Stimulated activated CD4-positive, alpha-beta T cell treated with anti-CD3 and anti-CD28 coated beads, Interleukin-15, amount 100 ng/mL, for 24 hours (primary cell): ENCODE data around the gene CEP57L1.
A peak's percentile ranks its signal among the peaks of the same experiment; 100 is the strongest.
"Not testable (repeated sequence)": the region's sequence is repeated elsewhere in the genome, so short reads cannot be mapped to it uniquely, and the experiment has no call there.

ENCODE experiments used
- DNase-seq: peaks from one replicate; pipeline ENCODE4 v3.0.0-alpha.2; 2020

CEP57L1 gene

GRCh38 chr6:109179507-109179906, 84.2 kb downstream of the CEP57L1 start:
- DNase-seq: no peak

DNA sequence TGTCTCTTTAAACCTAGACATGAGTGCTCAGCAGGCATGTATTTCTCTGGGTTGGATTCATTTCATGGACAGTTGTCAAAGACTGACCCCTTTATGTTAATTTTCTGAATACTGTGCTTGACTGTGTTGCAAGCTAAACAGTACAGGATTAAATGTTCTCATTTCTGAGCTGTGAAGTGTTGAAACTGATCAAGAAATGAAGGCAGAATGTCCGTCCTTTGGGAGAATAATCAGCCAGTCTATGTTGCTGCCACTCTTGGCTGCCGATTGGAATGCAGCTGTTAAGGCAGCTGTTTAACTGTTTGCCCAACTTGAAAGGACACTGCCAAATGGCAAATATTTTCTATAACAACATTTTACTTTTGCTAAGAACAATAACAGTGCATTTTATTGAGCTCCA, 87.3 kb downstream of the CEP57L1 start:
- no peak for DNase-seq

- no peak for DNase-seq
Measured at GRCh38 chr6:109183109-109183650, 87.9 kb downstream of the CEP57L1 start.

DNA sequence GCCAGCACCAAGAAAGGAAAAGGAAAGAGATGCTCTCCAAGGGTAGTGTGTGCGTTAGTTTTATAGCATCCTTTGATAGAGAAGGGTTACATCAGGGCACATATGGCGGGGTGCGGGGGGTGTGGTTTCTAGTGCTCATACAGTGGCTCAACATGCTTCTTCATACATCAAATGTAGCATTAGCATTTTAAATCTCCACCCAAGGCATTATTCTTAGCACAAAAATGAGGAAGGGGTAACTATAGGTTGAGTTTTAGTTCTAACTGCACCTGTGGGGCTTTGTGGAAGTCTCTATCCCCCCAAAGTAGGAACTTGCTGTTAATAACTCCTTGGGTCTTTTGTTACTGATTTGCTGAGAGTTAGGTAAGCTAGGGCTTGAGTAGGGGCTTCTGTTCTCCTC, 89.3 kb downstream of the CEP57L1 start:
- DNase-seq: no peak

DNA sequence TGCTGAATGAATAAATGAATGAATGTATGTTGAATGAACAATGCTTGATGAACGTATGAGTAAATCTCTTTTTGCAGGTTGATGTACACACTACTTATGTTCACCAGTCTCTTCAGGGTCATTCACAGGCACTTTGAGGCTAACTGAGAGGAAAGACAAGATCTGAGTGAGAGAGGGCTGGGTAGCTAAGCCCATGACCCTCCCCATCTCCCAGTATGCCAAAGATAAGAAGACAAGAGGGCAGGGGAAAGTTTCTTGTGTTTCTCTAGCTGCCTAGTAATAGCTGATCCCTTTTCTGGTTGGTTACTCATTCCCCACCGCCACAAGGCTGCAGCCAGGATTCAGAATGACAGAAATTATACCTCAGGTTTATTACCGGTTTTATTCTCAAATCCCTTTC, 90.7 kb downstream of the CEP57L1 start:
- no peak for DNase-seq

- peak; percentile 66 for DNase-seq
Measured at GRCh38 chr6:109187399-109188114, 92.2 kb downstream of the CEP57L1 start.

DNA sequence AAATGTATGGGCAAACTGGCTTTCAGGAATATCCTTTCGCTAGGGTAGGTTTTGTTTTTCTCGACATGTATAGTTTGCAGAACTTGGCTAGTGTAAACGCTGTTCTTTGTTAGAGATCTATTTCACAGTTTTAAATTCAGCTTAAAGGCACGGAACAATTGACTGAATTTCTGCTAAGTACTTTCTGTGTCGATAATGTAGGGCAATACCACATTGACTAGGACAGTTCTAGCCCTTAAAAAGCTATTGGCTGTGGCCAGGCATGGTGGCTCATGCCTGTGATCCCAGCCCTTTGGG, 92.8 kb downstream of the CEP57L1 start:
- no peak for DNase-seq

DNA sequence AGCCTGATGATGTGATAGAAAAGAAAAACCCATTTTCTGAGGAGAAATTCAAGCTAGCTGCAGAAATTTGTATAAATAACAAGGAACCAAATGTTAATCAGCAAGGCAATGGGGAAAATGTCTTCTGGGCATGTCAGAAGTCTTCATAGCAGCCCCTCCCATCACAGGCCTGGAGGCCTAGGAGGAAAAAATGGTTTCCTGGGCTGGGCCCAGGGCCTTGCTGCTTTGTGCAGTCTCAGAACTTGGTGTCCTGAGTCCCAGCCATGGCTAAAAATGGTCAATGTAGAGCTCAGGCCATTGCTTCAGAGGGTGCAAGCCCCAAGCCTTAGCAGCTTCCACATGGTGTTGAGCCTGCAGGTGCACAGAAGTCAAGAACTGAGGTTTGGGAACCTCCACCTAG, 96.1 kb downstream of the CEP57L1 start:
- not testable (repeated sequence) for DNase-seq

GRCh38 chr6:109192865-109193264, 97.6 kb downstream of the CEP57L1 start:
- no peak for DNase-seq

DNA sequence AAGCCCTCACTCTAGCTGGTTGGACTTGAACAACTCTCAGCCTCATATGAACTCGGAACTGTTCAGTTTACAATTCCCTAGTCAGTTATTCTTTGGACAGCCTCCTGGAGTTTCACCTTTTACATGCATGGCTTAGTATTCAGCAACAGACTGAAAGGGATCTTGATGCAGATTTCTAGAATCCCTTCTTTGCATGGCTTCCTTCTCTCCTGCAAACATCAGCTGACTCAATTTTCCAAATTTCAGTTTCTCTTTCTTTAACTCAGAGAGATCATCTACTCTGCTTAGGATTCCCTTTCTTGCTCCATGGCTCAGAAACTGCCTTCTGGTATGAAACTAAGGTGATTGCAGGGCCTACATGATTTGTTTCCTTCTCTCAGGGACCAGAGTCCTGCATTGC, 99.6 kb downstream of the CEP57L1 start:
- no peak for DNase-seq

GRCh38 chr6:109197061-109197460, 101.8 kb downstream of the CEP57L1 start:
- DNase-seq: no peak

- DNase-seq: peak; percentile 21
Measured at GRCh38 chr6:109202409-109203264, 107.3 kb downstream of the CEP57L1 start.

DNA sequence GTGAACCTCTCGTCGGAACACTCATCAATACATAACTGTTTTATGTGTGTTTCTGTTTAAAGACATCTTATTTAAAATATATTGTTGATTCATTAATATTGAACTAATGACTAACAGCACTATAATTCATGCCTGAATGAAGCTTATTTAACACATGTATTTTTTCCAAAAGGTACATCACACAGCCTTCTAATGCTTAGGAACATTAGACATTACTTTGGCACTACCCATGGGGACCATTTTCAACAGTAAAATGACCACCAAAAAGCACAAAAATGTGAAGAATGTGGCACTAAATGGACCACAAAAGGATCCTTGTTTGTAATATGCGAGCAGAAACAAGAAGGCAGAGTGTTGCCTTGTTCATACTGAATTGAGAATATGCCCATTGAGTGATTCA, 109.2 kb downstream of the CEP57L1 start:
- no peak for DNase-seq

- DNase-seq: no peak
Measured at GRCh38 chr6:109212683-109213082, 117.4 kb downstream of the CEP57L1 start.
